Neutrophil (primary cell): ENCODE data around the gene FAM153A.
"Not testable (repeated sequence)": the region's sequence is repeated elsewhere in the genome, so short reads cannot be mapped to it uniquely, and the experiment has no call there.

ENCODE experiments used
- H3K27ac ChIP-seq: fragments of 200-600 bp; sonication (generic); 2 replicates; pipeline ENCODE4 v1.5.1; 2016; ENCODE audit warnings: mild to moderate bottlenecking, moderate library complexity
- H3K27me3 ChIP-seq: fragments of 200-600 bp; sonication (generic); 2 replicates; pipeline ENCODE4 v1.6.0; 2016; ENCODE audit warnings: mild to moderate bottlenecking
- H3K36me3 ChIP-seq: fragments of 200-600 bp; sonication (generic); 2 replicates; pipeline ENCODE4 v1.5.1; 2017
- H3K4me1 ChIP-seq, 2 experiments: fragments of 200-600 bp in 1 of 2; sonication (generic) in 1 of 2; 1 replicate in 1 of 2; 2 replicates in 1 of 2; pipeline versions ENCODE4 v1.5.1 to v1.6.1; 2013 to 2016; ENCODE audit warnings: low read depth in 1 of 2, low read length in 1 of 2, mild to moderate bottlenecking in 1 of 2, moderate library complexity in 1 of 2; ENCODE audit not compliant: control insufficient read depth in 1 of 2, insufficient read depth in 1 of 2
- H3K4me3 ChIP-seq, 2 experiments: fragments of 200-600 bp in 1 of 2; sonication (generic) in 1 of 2; 1 replicate in 1 of 2; 2 replicates in 1 of 2; pipeline ENCODE4 v1.5.1; 2013 to 2016; ENCODE audit warnings: low read depth in 1 of 2, low read length in 1 of 2, mild to moderate bottlenecking in 1 of 2, moderate library complexity in 1 of 2
- H3K9me3 ChIP-seq: fragments of 200-600 bp; sonication (generic); 2 replicates; pipeline ENCODE4 v1.5.1; 2016

The FAM153A gene

GRCh38 chr5:177782792-177783633, at the start of gene FAM153A:
Gene FAM153A (minus strand): TSS chr5:177782899.
- H3K9me3 ChIP-seq, H3K36me3 ChIP-seq, H3K4me1 ChIP-seq, H3K4me3 ChIP-seq, H3K27ac ChIP-seq: not testable (repeated sequence)
- peaks cover 15% of the 10 kb centered on the region for H3K27me3 ChIP-seq

- not testable (repeated sequence) for H3K36me3 ChIP-seq, H3K4me3 ChIP-seq, H3K9me3 ChIP-seq, H3K27ac ChIP-seq, H3K4me1 ChIP-seq
- peaks cover 12% of the 10 kb centered on the region for H3K27me3 ChIP-seq
Observed at GRCh38 chr5:177832287-177832686, 49.6 kb upstream of the FAM153A start.

- H3K36me3 ChIP-seq, H3K9me3 ChIP-seq: not testable (repeated sequence)
Observed at GRCh38 chr5:177826073-177826472, 43.4 kb upstream of the FAM153A start.

GRCh38 chr5:177824776-177825175, 42.1 kb upstream of the FAM153A start:
- H3K27me3 ChIP-seq, H3K4me1 ChIP-seq, H3K27ac ChIP-seq, H3K4me3 ChIP-seq, H3K9me3 ChIP-seq, H3K36me3 ChIP-seq: not testable (repeated sequence)

More at GRCh38 chr5:177826073-177826472, 43.4 kb upstream of the FAM153A start:
- H3K4me3 ChIP-seq, H3K4me1 ChIP-seq, H3K27ac ChIP-seq, H3K27me3 ChIP-seq: not testable (repeated sequence)

GRCh38 chr5:177822489-177822888, 39.8 kb upstream of the FAM153A start:
- not testable (repeated sequence) for H3K36me3 ChIP-seq, H3K9me3 ChIP-seq, H3K27me3 ChIP-seq, H3K4me3 ChIP-seq, H3K4me1 ChIP-seq, H3K27ac ChIP-seq

- not testable (repeated sequence) for H3K4me1 ChIP-seq, H3K27me3 ChIP-seq, H3K27ac ChIP-seq, H3K9me3 ChIP-seq, H3K36me3 ChIP-seq, H3K4me3 ChIP-seq
Observed at GRCh38 chr5:177819664-177820063, 37.0 kb upstream of the FAM153A start.

GRCh38 chr5:177812814-177813425, 30.2 kb upstream of the FAM153A start:
- H3K36me3 ChIP-seq, H3K9me3 ChIP-seq, H3K4me1 ChIP-seq, H3K27ac ChIP-seq, H3K27me3 ChIP-seq, H3K4me3 ChIP-seq: not testable (repeated sequence)

GRCh38 chr5:177812160-177812743, 29.6 kb upstream of the FAM153A start:
- H3K36me3 ChIP-seq, H3K4me1 ChIP-seq, H3K27ac ChIP-seq, H3K9me3 ChIP-seq, H3K27me3 ChIP-seq, H3K4me3 ChIP-seq: not testable (repeated sequence)

- H3K27ac ChIP-seq, H3K9me3 ChIP-seq, H3K36me3 ChIP-seq, H3K4me1 ChIP-seq, H3K4me3 ChIP-seq, H3K27me3 ChIP-seq: not testable (repeated sequence)
Observed at GRCh38 chr5:177809209-177809913, 26.7 kb upstream of the FAM153A start.

GRCh38 chr5:177808420-177808819, 25.7 kb upstream of the FAM153A start:
- H3K36me3 ChIP-seq, H3K4me3 ChIP-seq, H3K27ac ChIP-seq, H3K9me3 ChIP-seq, H3K4me1 ChIP-seq, H3K27me3 ChIP-seq: not testable (repeated sequence)

GRCh38 chr5:177807265-177807664, 24.6 kb upstream of the FAM153A start:
- not testable (repeated sequence) for H3K9me3 ChIP-seq, H3K27me3 ChIP-seq, H3K36me3 ChIP-seq, H3K27ac ChIP-seq, H3K4me1 ChIP-seq, H3K4me3 ChIP-seq

- not testable (repeated sequence) for H3K36me3 ChIP-seq, H3K27ac ChIP-seq, H3K9me3 ChIP-seq, H3K4me1 ChIP-seq, H3K4me3 ChIP-seq, H3K27me3 ChIP-seq
Observed at GRCh38 chr5:177801427-177801826, 18.7 kb upstream of the FAM153A start.

GRCh38 chr5:177798237-177798840, 15.6 kb upstream of the FAM153A start:
- not testable (repeated sequence) for H3K27ac ChIP-seq, H3K9me3 ChIP-seq, H3K4me3 ChIP-seq, H3K4me1 ChIP-seq, H3K36me3 ChIP-seq, H3K27me3 ChIP-seq
